Endodermal cell (in vitro differentiated cells): ENCODE measurements around the gene PPP1R1B. TPM values are rescaled to one million over a fixed set of nuclear protein-coding genes. Genes with fewer than 3 reads are reported as not detected.

ENCODE experiments used
- DNase-seq: peaks from one replicate; pipeline ENCODE4 v3.0.0-alpha.2; 2017
- H3K27ac ChIP-seq: 2 replicates; pipeline ENCODE4 v1.5.1; 2013; ENCODE audit warnings: mild to moderate bottlenecking, low read depth, low read length, moderate library complexity
- H3K27me3 ChIP-seq: 2 replicates; pipeline ENCODE4 v1.6.1; 2013; ENCODE audit warnings: mild to moderate bottlenecking, low read length, moderate library complexity; ENCODE audit not compliant: insufficient read depth, control insufficient read depth, poor library complexity, severe bottlenecking
- H3K36me3 ChIP-seq: 2 replicates; pipeline ENCODE4 v1.7.0; 2013; ENCODE audit warnings: mild to moderate bottlenecking, low read length, moderate library complexity; ENCODE audit not compliant: control insufficient read depth, insufficient read depth
- H3K4me1 ChIP-seq: one replicate; pipeline ENCODE4 v1.7.0; 2013; ENCODE audit warnings: low read length; ENCODE audit not compliant: control insufficient read depth, insufficient read depth
- H3K4me3 ChIP-seq: 2 replicates; pipeline ENCODE4 v1.5.1; 2013; ENCODE audit warnings: mild to moderate bottlenecking, low read length, moderate library complexity
- H3K9ac ChIP-seq: 2 replicates; pipeline ENCODE4 v1.6.1; 2013; ENCODE audit warnings: mild to moderate bottlenecking, low read length, moderate library complexity; ENCODE audit not compliant: poor library complexity, severe bottlenecking; ENCODE audit errors: extremely low read depth
- H3K9me3 ChIP-seq: 2 replicates; pipeline ENCODE4 v1.6.1; 2013; ENCODE audit warnings: mild to moderate bottlenecking, low read length, moderate library complexity; ENCODE audit not compliant: control insufficient read depth
- H3K27ac Mint-ChIP-seq: 2 replicates; pipeline ENCODE4 v1.8.0; 2020; ENCODE audit warnings: mixed read lengths
- H3K27me3 Mint-ChIP-seq: 2 replicates; pipeline ENCODE4 v1.8.0; 2021; ENCODE audit warnings: mild to moderate bottlenecking, mixed read lengths; ENCODE audit not compliant: insufficient read depth
- H3K36me3 Mint-ChIP-seq: 2 replicates; pipeline ENCODE4 v1.8.0; 2020; ENCODE audit warnings: low read depth, mixed read lengths
- H3K4me1 Mint-ChIP-seq: 2 replicates; pipeline ENCODE4 v1.8.0; 2020; ENCODE audit warnings: mixed read lengths
- H3K4me3 Mint-ChIP-seq: 2 replicates; pipeline ENCODE4 v1.8.0; 2020; ENCODE audit warnings: mild to moderate bottlenecking, moderate library complexity, mixed read lengths
- H3K9me3 Mint-ChIP-seq: 2 replicates; pipeline ENCODE4 v1.8.0; 2020; ENCODE audit warnings: mild to moderate bottlenecking, mixed read lengths
- CTCF ChIP-seq: fragments of 200-600 bp; sonication (generic); conservative IDR thresholded peaks from 2 replicates; pipeline ENCODE4 v1.5.0; 2021; ENCODE audit warnings: antibody characterized with exemption, mild to moderate bottlenecking
- WGBS, 2 experiments: methylation state at CpG; one replicate each; pipeline versions ENCODE4 v1.1.5 to v1.1.7; 2013; ENCODE audit warnings: missing lambda C conversion rate in 2 of 2, mixed read lengths in 1 of 2; ENCODE audit not compliant: insufficient coverage in 1 of 2, insufficient read length in 1 of 2; 5-methylcytosine and 5-hydroxymethylcytosine counted together
- total RNA-seq, 2 donors: library from RNA; stranded (reverse); fragmentation: NEBNext Ultra II Directional in 1 of 2; extraction: Animal tissue kit (Norgen Biotek cat#: 25700) in 1 of 2; gene quantifications; 2 replicates in 1 of 2; 3 replicates in 1 of 2; pipeline ENCODE4 v1.2.1, GENCODE V29; 2021

Gene PPP1R1B
- total RNA-seq, 2 donors from 2014 or later, result 1.0 to 2.1 TPM

- Histone ChIP-seq H3K9me3 (no peaks in the 10 kb centered on the region), H3K27ac (no peak overlapping the region), H3K4me3 (no peak overlapping the region), H3K27me3 (peaks cover 93% of the 10 kb centered on the region), H3K9ac (no peak overlapping the region), H3K36me3 (no peaks in the 10 kb centered on the region), H3K4me1 (no peaks in the 10 kb centered on the region)
- peaks cover 2% of the 10 kb centered on the region for H3K4me1 Mint-ChIP-seq
- DNase-seq, result no peak
- WGBS, 2 experiments, result 89 to 92% methylated on average over 2 to 3 of the region's 3 CpGs
- H3K36me3 Mint-ChIP-seq, result no peaks in the 10 kb centered on the region
- no peak overlapping the region for H3K27ac Mint-ChIP-seq
- H3K9me3 Mint-ChIP-seq, result no peaks in the 10 kb centered on the region
- H3K4me3 Mint-ChIP-seq, result peak overlapping the region; percentile 36
- no peak for TF ChIP-seq CTCF
- peaks cover 97% of the 10 kb centered on the region for H3K27me3 Mint-ChIP-seq
These were observed 9.7 kb upstream of the PPP1R1B start for GRCh38 chr17:39617100-39617445.

GRCh38 chr17:39617446-39618245, 9.1 kb upstream of the PPP1R1B start:
- H3K9me3 ChIP-seq, result no peaks in the 10 kb centered on the region
- H3K4me3 ChIP-seq, result peak overlapping the region; percentile 71
- H3K4me3 Mint-ChIP-seq, result peak overlapping the region; percentile 59
- no peak overlapping the region for H3K27ac ChIP-seq
- WGBS, 2 experiments, result 1% methylated on average over 17 to 79 of the region's 79 CpGs
- H3K36me3 Mint-ChIP-seq, result no peaks in the 10 kb centered on the region
- DNase-seq, result peak; percentile 80
- no peak for TF ChIP-seq CTCF
- no peaks in the 10 kb centered on the region for H3K4me1 ChIP-seq
- H3K36me3 ChIP-seq, result no peaks in the 10 kb centered on the region
- no peak overlapping the region for H3K27ac Mint-ChIP-seq
- peaks cover 94% of the 10 kb centered on the region for H3K27me3 Mint-ChIP-seq
- H3K9ac ChIP-seq, result no peak overlapping the region
- H3K4me1 Mint-ChIP-seq, result peaks cover 3% of the 10 kb centered on the region
- peaks cover 87% of the 10 kb centered on the region for H3K27me3 ChIP-seq
- H3K9me3 Mint-ChIP-seq, result no peaks in the 10 kb centered on the region

GRCh38 chr17:39618246-39618913, 8.4 kb upstream of the PPP1R1B start:
- H3K27ac ChIP-seq, result no peak overlapping the region
- no peak for TF ChIP-seq CTCF
- Mint-ChIP-seq H3K27ac (no peak overlapping the region), H3K27me3 (peaks cover 88% of the 10 kb centered on the region), H3K9me3 (no peaks in the 10 kb centered on the region), H3K4me3 (peak overlapping the region; percentile 59), H3K36me3 (no peaks in the 10 kb centered on the region), H3K4me1 (peaks cover 3% of the 10 kb centered on the region)
- no peaks in the 10 kb centered on the region for H3K36me3 ChIP-seq
- no peaks in the 10 kb centered on the region for H3K9me3 ChIP-seq
- no peaks in the 10 kb centered on the region for H3K4me1 ChIP-seq
- H3K27me3 ChIP-seq, result peaks cover 79% of the 10 kb centered on the region
- WGBS, 2 experiments, result 0 to 3% methylated on average over 19 to 32 of the region's 33 CpGs
- no peak overlapping the region for H3K9ac ChIP-seq
- peak; percentile 78 for DNase-seq
- peak overlapping the region; percentile 71 for H3K4me3 ChIP-seq
